ACC112 (cell line): ENCODE data around the gene IL1RAP.

Experiments used
- H2AFZ ChIP-seq: fragments of 200-600 bp; sonication (generic); one replicate; pipeline ENCODE4 v1.6.0; 2017; ENCODE audit warnings: antibody characterized with exemption, low read length; ENCODE audit not compliant: unreplicated experiment
- H3K27ac ChIP-seq: fragments of 200-600 bp; sonication (generic); 2 replicates; pipeline ENCODE4 v1.5.1; 2014; ENCODE audit warnings: low read depth, mild to moderate bottlenecking, antibody characterized with exemption, low read length, moderate library complexity
- H3K27me3 ChIP-seq: fragments of 200-600 bp; sonication (generic); 2 replicates; pipeline ENCODE4 v1.6.1; 2014; ENCODE audit warnings: mild to moderate bottlenecking, antibody characterized with exemption, low read length, moderate library complexity, mixed read lengths; ENCODE audit not compliant: insufficient read depth
- H3K36me3 ChIP-seq: fragments of 200-600 bp; sonication (generic); 2 replicates; pipeline ENCODE4 v1.6.1; 2016; ENCODE audit warnings: mild to moderate bottlenecking, antibody characterized with exemption, low read length, moderate library complexity, mixed read lengths; ENCODE audit not compliant: insufficient read depth
- H3K4me1 ChIP-seq: fragments of 200-600 bp; sonication (generic); one replicate; pipeline ENCODE4 v1.6.1; 2016; ENCODE audit warnings: low read length, mixed read lengths; ENCODE audit not compliant: insufficient read depth, unreplicated experiment, control insufficient read depth
- H3K4me3 ChIP-seq: fragments of 200-600 bp; sonication (generic); 2 replicates; pipeline ENCODE4 v1.5.1; 2014; ENCODE audit warnings: mild to moderate bottlenecking, low read depth, low read length
- H3K79me2 ChIP-seq: fragments of 200-600 bp; sonication (generic); one replicate; pipeline ENCODE4 v1.6.0; 2016; ENCODE audit warnings: low read length; ENCODE audit not compliant: control insufficient read depth, unreplicated experiment, insufficient read depth

Gene IL1RAP

DNA sequence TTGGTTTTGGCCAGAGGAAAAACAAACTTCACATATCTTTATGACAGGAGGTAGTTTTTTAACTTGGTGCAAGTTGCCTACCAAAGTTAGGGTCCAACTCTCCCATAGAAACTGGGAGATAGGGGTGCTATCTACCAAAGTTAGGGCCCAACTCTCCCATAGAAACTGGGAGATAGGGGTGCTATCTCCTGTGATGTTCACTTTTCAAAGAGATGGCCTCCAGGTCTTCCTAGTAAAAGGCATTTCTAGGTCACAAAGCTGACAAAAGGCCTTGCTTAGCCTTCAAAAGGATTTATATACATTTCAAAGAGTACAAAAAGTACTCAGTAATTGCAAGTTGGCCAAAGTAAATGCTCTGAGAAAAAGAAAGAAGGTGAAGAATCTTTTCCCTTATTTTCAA lies 27.1 kb downstream of the IL1RAP start:
- no peak overlapping the region for H3K27ac ChIP-seq
- H3K79me2 ChIP-seq, result peaks cover 23% of the 10 kb centered on the region
- H2AFZ ChIP-seq, result no peak overlapping the region
- no peaks in the 10 kb centered on the region for H3K27me3 ChIP-seq
- H3K36me3 ChIP-seq, result no peaks in the 10 kb centered on the region
- no peaks in the 10 kb centered on the region for H3K4me1 ChIP-seq
- no peak overlapping the region for H3K4me3 ChIP-seq

DNA sequence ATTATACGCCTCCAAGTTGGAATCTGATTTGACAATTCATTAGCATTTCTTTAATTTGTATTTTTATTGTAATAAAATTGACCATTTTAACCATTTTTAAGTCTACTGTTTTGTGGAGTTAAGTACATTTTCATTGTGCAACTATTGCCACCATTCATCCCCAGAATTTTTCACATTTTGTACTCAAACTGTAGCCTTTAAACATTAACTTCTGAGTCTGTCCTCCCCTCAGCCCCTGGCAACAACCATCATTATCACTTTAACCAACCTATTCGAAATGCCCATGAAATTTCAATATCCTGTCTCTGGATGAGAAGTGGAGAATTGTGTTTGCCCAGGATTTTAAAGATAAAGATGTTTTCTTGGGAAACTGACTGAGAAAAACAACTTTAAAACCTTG lies 27.7 kb downstream of the IL1RAP start:
- peaks cover 18% of the 10 kb centered on the region for H3K79me2 ChIP-seq
- H3K4me1 ChIP-seq, result no peaks in the 10 kb centered on the region
- no peaks in the 10 kb centered on the region for H3K27me3 ChIP-seq
- no peak overlapping the region for H2AFZ ChIP-seq
- no peaks in the 10 kb centered on the region for H3K36me3 ChIP-seq
- no peak overlapping the region for H3K27ac ChIP-seq
- H3K4me3 ChIP-seq, result no peak overlapping the region

GRCh38 chr3:190542846-190543245 lies 29.0 kb downstream of the IL1RAP start:
- no peaks in the 10 kb centered on the region for H3K27me3 ChIP-seq
- no peaks in the 10 kb centered on the region for H3K4me1 ChIP-seq
- no peak overlapping the region for H2AFZ ChIP-seq
- no peaks in the 10 kb centered on the region for H3K36me3 ChIP-seq
- no peak overlapping the region for H3K4me3 ChIP-seq
- H3K27ac ChIP-seq, result no peak overlapping the region
- H3K79me2 ChIP-seq, result peaks cover 25% of the 10 kb centered on the region

GRCh38 chr3:190543671-190544070 lies 29.8 kb downstream of the IL1RAP start:
- no peak overlapping the region for H3K27ac ChIP-seq
- no peak overlapping the region for H2AFZ ChIP-seq
- H3K4me3 ChIP-seq, result no peak overlapping the region
- no peaks in the 10 kb centered on the region for H3K27me3 ChIP-seq
- no peaks in the 10 kb centered on the region; the same call in 1 of the 2 replicates for H3K36me3 ChIP-seq
- H3K4me1 ChIP-seq, result no peaks in the 10 kb centered on the region
- H3K79me2 ChIP-seq, result peaks cover 21% of the 10 kb centered on the region

DNA sequence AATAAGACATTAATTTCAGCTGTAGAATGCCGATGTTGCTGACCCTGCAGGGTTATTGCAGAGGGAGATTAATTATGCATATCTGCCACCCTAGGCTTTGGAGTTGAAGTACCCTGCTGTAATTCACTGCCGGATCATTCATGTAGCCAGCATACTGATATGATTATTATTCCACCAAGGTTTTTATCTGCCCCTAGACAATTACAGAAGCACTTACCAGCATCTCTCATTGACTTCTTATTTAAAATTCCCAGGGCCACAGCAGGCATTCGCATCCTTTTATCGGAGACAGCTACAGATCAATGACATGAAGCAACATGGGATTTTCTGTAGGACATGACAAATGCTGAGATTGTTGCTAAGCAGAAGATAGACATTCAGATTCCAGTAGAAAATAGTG lies 31.3 kb downstream of the IL1RAP start:
- Histone ChIP-seq H3K4me1 (no peaks in the 10 kb centered on the region), H3K27ac (no peak overlapping the region), H3K36me3 (peaks cover under 1% of the 10 kb centered on the region; the same call in 1 of the 2 replicates), H2AFZ (no peak overlapping the region), H3K4me3 (no peak overlapping the region), H3K79me2 (peaks cover 18% of the 10 kb centered on the region), H3K27me3 (no peaks in the 10 kb centered on the region)

DNA sequence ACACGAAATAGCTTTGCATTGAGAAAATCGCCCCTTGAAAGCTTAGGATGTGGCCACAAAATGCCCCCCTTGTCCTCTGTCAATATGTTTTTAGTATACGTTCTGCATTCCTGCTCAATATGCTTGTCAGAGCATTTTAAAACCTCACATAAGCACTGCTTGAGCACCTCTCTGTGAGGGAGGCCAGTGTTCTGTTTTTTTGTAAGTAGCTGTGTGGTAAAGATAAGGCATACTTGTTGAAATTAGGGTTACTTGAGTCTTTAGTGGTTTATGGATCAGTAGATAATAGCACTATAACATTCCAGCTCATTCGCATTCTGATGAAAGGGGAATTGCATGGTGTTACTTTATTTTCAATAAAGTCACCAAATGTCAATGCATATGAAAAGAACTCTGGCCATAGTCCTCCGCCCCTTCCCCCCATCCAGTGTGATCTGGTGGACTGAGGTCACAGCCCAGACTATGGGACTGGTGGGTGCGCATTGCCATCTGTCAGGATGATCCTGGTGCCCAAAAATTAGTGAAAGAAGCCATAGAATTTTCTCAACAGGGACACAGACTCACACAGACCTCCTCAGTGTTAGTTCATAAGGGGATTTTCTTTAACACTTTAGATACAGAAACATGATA lies 33.1 kb downstream of the IL1RAP start:
- Histone ChIP-seq H3K4me3 (no peak overlapping the region), H3K79me2 (peaks cover 13% of the 10 kb centered on the region), H3K27me3 (no peaks in the 10 kb centered on the region), H2AFZ (no peak overlapping the region), H3K27ac (no peak overlapping the region), H3K4me1 (no peaks in the 10 kb centered on the region), H3K36me3 (peaks cover 8% of the 10 kb centered on the region; the same call in 1 of the 2 replicates)

- Histone ChIP-seq H3K27ac (no peak overlapping the region), H3K36me3 (peaks cover 19% of the 10 kb centered on the region; the same call in 1 of the 2 replicates), H3K4me3 (no peak overlapping the region), H3K27me3 (no peaks in the 10 kb centered on the region), H2AFZ (no peak overlapping the region), H3K79me2 (peaks cover 12% of the 10 kb centered on the region), H3K4me1 (no peaks in the 10 kb centered on the region)
Measured at GRCh38 chr3:190548031-190548656, 34.3 kb downstream of the IL1RAP start.

DNA sequence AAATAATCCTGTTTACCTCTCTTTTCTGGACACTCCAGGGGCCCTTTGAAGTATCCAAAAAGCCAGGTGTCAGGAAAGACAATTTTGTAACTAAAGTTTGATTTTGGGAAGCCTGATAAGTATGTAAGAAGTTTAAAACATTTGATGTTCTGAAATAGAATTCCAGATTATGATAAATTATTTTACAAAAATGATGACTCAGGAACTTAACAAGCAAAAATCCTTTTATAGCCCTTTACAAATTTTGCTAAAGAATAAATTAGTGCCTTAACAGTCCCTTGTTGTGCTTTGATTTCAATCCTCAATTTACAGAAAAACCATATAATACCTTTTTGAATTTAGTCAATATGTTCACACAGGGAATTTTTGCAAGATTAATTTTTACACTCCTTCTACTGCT lies 38.1 kb downstream of the IL1RAP start:
- no peaks in the 10 kb centered on the region for H3K27me3 ChIP-seq
- H3K36me3 ChIP-seq, result peaks cover 27% of the 10 kb centered on the region
- H3K4me1 ChIP-seq, result no peaks in the 10 kb centered on the region
- H2AFZ ChIP-seq, result no peak overlapping the region
- H3K79me2 ChIP-seq, result peaks cover 8% of the 10 kb centered on the region
- no peak overlapping the region for H3K27ac ChIP-seq
- H3K4me3 ChIP-seq, result no peak overlapping the region

DNA sequence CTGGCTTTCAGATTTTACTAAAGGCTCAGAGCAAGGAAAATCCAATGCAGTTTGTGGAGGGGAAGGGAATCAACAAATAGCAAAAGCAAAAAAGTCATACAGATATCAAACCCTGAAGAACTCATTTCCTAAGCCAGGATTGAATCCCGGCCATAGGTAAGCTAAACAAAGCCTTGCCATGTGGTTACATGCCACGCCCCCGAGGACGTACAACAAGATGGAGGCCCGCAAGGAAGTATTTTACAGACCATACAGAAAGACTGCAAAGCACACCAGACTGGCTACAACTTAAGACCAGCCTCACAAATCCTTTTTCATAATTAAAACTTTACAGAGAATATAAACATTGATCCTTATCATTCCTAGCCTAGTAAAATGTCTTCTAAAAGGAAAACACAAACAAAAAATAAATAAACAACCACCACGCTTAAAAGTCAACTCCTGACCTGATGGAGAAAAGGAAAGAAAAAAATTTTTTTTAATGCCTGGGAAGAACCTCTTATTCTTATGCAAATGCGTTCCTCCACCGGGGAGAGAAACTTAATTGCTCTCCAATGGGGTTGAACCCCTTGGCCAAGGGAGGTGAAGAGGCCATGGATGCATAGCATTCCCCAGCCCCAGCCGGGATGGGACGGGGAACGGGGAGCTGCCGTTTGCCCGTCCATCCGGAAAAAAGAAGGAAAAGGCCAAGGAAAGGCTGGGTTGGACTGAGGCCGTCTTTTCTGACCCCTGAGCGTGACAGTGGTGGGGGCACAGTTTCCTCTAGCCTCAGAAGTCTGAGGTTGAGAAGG lies 39.3 kb downstream of the IL1RAP start:
- H3K27ac ChIP-seq, result no peak overlapping the region
- H3K4me1 ChIP-seq, result no peaks in the 10 kb centered on the region
- H3K27me3 ChIP-seq, result no peaks in the 10 kb centered on the region
- peaks cover 36% of the 10 kb centered on the region for H3K36me3 ChIP-seq
- H2AFZ ChIP-seq, result no peak overlapping the region
- peaks cover 3% of the 10 kb centered on the region for H3K79me2 ChIP-seq
- H3K4me3 ChIP-seq, result no peak overlapping the region

DNA sequence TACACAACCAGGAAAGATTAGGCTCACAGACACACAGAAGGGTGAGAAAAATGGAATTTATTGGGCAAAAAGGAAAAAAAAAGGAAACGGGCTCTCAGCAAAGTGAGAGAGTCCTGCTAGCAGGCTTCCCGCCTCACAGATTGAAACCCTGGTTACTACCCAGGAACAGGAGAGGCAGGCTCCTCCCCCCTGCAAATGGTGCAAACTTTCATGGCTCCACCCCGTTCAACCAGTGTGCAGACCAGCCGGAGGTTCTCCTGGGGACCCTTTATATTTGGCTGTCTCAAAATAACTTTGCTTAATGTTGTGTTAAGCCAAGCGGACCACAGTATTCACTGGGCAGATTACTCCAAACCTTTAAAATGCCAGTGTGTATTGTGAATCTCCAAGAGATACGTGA lies 40.3 kb downstream of the IL1RAP start:
- Histone ChIP-seq H3K27ac (no peak overlapping the region), H3K79me2 (peaks cover 3% of the 10 kb centered on the region), H3K27me3 (no peaks in the 10 kb centered on the region), H3K36me3 (peaks cover 46% of the 10 kb centered on the region), H3K4me1 (no peaks in the 10 kb centered on the region), H2AFZ (no peak overlapping the region), H3K4me3 (no peak overlapping the region)
